OCI-LY7 (cell line): ENCODE results near the gene TRIM33. TPM values are rescaled to one million over a fixed set of nuclear protein-coding genes. Genes with fewer than 3 reads are reported as not detected.
A peak's percentile ranks its signal among the peaks of the same experiment; 100 is the strongest.

ENCODE experiments used
- BruUV-seq: library from RNA; stranded (reverse); fragments of 400-500 nt; replicated peaks from 2 replicates; lab custom pipeline; 2021; lab: Mats Ljungman, UMichigan
- CTCF ChIA-PET: fragments of 300-600 bp; sonication (Branson Sonifier 250); formaldehyde crosslinking; loops from one replicate; lab custom pipeline; 2022; ENCODE audit warnings: antibody characterized with exemption; ENCODE audit not compliant: unreplicated experiment; lab: Charles Lee
- POLR2A ChIA-PET: fragments of 300-600 bp; sonication (Branson Sonifier 250); formaldehyde crosslinking; loops from one replicate; lab custom pipeline; 2022; ENCODE audit warnings: antibody characterized with exemption; lab: Charles Lee
- DNase-seq: peaks from one replicate; pipeline ENCODE4 v3.0.0-alpha.2; 2015; ENCODE audit warnings: low spot score
- H2AFZ ChIP-seq: fragments of 200-600 bp; sonication (generic), shearing (Covaris generic); 2 replicates; pipeline ENCODE4 v1.6.1; 2014; ENCODE audit warnings: mild to moderate bottlenecking, antibody characterized with exemption, low read length, moderate library complexity
- H3K27ac ChIP-seq: fragments of 200-600 bp; sonication (generic); 2 replicates; pipeline ENCODE4 v1.5.1; 2014; ENCODE audit warnings: mixed run types, low read depth, mild to moderate bottlenecking, moderate library complexity, low read length, inconsistent platforms; ENCODE audit not compliant: poor library complexity, severe bottlenecking
- H3K36me3 ChIP-seq: fragments of 200-600 bp; sonication (generic); 2 replicates; pipeline ENCODE4 v1.6.1; 2014; ENCODE audit warnings: mild to moderate bottlenecking, antibody characterized with exemption, low read length, moderate library complexity, mixed read lengths; ENCODE audit not compliant: insufficient read depth
- H3K4me1 ChIP-seq: fragments of 200-600 bp; sonication (generic); 2 replicates; pipeline ENCODE4 v1.5.1; 2014; ENCODE audit warnings: mild to moderate bottlenecking, low read length; ENCODE audit not compliant: insufficient read depth, poor library complexity, severe bottlenecking
- H3K4me2 ChIP-seq: fragments of 200-600 bp; sonication (generic); 2 replicates; pipeline ENCODE4 v1.6.1; 2014; ENCODE audit warnings: mild to moderate bottlenecking, low read length
- H3K4me3 ChIP-seq: fragments of 200-600 bp; sonication (generic); 2 replicates; pipeline ENCODE4 v1.5.1; 2014; ENCODE audit warnings: mild to moderate bottlenecking, low read depth, low read length; ENCODE audit not compliant: poor library complexity, severe bottlenecking
- H3K79me2 ChIP-seq: fragments of 200-600 bp; sonication (generic); 2 replicates; pipeline ENCODE4 v1.6.1; 2016; ENCODE audit warnings: low read depth, mild to moderate bottlenecking, low read length, moderate library complexity, mixed read lengths; ENCODE audit not compliant: insufficient read depth
- H3K9me2 ChIP-seq: fragments of 200-600 bp; sonication (generic); 2 replicates; pipeline ENCODE4 v1.6.1; 2016; ENCODE audit warnings: mild to moderate bottlenecking, low read length, mixed read lengths; ENCODE audit not compliant: insufficient read depth
- H3K9me3 ChIP-seq: fragments of 200-600 bp; sonication (generic); 2 replicates; pipeline ENCODE4 v1.6.1; 2014; ENCODE audit warnings: mild to moderate bottlenecking, mixed run types, low read length, mixed read lengths
- H4K20me1 ChIP-seq: fragments of 200-600 bp; sonication (generic); 2 replicates; pipeline ENCODE4 v1.6.1; 2014; ENCODE audit warnings: mild to moderate bottlenecking, antibody characterized with exemption, low read length, moderate library complexity, mixed read lengths; ENCODE audit not compliant: insufficient read depth
- EZH2phosphoT487 ChIP-seq: fragments of 200-600 bp; sonication (generic); IDR thresholded peaks from 2 replicates; pipeline ENCODE4 v1.6.1; 2018; ENCODE audit warnings: low read depth, borderline replicate concordance, mild to moderate bottlenecking, mixed run types, antibody characterized with exemption, low read length, moderate library complexity, mixed read lengths
- intact Hi-C: fragments of 100-400 bp; cut with micrococcal nuclease; formaldehyde crosslinking; loops from one replicate; pipeline ENCODE4 v1.10.0; 2022; ENCODE audit not compliant: unreplicated experiment
- total RNA-seq, 2 experiments: library from RNA; depleted of rRNA in 1 of 2; stranded (reverse); fragments of >200 nt in 1 of 2; shearing (Covaris generic) in 1 of 2; gene quantifications; 2 replicates each; pipeline ENCODE4 v1.2.3, GENCODE V29; 2014 to 2022
- TF ChIP-seq, protein P1 (sequence below): fragments of 200-600 bp; sonication (generic); conservative IDR thresholded peaks from 2 replicates; pipeline ENCODE4 v1.5.1; 2014; ENCODE audit warnings: mild to moderate bottlenecking, antibody characterized with exemption, low read length, moderate library complexity, mixed read lengths

TRIM33 gene
- total RNA-seq, 2 experiments from 2014 or later, result 43.0 to 44.7 TPM

DNA sequence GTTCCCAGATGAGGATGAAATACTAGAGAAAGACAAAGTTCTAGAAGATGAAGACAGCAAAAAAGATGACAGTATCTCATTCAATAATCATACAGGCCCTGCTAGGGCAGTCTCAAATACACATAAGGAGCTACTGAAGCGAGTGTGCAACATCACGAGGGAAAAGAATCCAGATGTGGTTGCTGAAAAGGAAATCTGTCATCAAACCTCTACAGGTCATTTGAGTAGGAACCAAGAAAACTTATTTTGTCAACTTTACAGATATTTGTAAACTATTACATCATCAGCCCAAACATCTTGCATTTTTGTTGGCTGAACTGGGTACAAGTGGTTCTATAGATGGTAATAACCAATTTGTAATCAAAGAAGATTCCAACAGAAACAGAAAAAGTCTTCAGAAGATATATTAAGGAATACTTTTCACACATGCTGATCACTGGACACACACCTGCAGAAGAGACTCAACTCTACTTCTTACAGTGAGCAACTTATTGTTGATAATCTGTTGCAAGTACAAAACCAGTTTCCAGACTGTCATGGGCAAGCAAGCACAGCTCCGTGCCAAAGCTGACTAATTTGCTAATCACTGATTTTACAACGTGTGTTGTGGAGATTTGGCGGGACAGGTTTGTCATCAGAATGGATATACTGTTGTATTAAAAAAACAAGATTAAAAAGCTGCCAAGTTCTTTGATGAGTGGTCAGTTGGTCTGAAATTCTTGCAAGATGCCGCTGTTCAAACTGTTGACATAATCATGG, 42.1 kb downstream of the TRIM33 start:
- POLR2A ChIA-PET, result interaction anchor here (0.7 to 1.0 kb wide), 3 partner anchors 18 to 475 kb away, joined by 3 read pairs; no protein-coding TSS in a partner anchor
- no peak overlapping the region for H3K27ac ChIP-seq

DNA sequence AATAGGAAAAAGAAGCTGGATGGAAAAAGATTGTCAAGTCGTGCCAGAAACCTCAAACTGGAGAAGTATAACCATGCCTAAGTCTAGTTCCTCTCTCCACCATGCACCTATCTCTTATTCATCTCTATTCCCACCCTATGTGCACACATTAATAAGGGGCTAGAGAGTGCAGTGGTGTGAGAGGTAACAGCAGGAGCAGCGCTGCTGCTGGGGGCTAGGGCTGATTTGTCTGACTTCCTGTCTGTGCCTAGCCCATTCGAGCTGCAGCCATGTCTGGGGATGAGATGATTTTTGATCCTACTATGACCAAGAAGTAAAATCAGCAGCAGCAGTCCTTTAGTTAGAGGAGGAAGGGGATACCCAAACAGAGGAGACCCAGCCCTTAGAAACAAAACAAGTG, 43.0 kb downstream of the TRIM33 start:
- peak; percentile 34 for DNase-seq
- ChIA-PET CTCF (interaction anchor here (1.1 kb wide), 1 partner anchor 121 kb away, joined by 3 read pairs; no protein-coding TSS in a partner anchor), POLR2A (interaction anchor here (0.6 to 2.0 kb wide), 4 partner anchors 18 to 81 kb away, joined by 3 to 4 read pairs (median 3); no protein-coding TSS in a partner anchor)
- H3K9me3 ChIP-seq, result no peaks in the 10 kb centered on the region
- intact Hi-C loops, result no loop called here
- peaks cover 7% of the 10 kb centered on the region for H4K20me1 ChIP-seq
- no peak for TF ChIP-seq EZH2phosphoT487
- TF ChIP-seq, protein P1, sequence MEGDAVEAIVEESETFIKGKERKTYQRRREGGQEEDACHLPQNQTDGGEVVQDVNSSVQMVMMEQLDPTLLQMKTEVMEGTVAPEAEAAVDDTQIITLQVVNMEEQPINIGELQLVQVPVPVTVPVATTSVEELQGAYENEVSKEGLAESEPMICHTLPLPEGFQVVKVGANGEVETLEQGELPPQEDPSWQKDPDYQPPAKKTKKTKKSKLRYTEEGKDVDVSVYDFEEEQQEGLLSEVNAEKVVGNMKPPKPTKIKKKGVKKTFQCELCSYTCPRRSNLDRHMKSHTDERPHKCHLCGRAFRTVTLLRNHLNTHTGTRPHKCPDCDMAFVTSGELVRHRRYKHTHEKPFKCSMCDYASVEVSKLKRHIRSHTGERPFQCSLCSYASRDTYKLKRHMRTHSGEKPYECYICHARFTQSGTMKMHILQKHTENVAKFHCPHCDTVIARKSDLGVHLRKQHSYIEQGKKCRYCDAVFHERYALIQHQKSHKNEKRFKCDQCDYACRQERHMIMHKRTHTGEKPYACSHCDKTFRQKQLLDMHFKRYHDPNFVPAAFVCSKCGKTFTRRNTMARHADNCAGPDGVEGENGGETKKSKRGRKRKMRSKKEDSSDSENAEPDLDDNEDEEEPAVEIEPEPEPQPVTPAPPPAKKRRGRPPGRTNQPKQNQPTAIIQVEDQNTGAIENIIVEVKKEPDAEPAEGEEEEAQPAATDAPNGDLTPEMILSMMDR, result no peak
- H3K4me3 ChIP-seq, result no peak overlapping the region
- H3K4me2 ChIP-seq, result peak overlapping the region; percentile 50
- peaks cover 91% of the 10 kb centered on the region for H3K79me2 ChIP-seq
- H3K4me1 ChIP-seq, result peaks cover 27% of the 10 kb centered on the region
- H3K27ac ChIP-seq, result peak overlapping the region; percentile 20
- no peaks in the 10 kb centered on the region for H3K9me2 ChIP-seq
- no TSS peak for BruUV-seq
- peaks cover 33% of the 10 kb centered on the region for H3K36me3 ChIP-seq
- H2AFZ ChIP-seq, result no peak overlapping the region

More for the DNA sequence above, 42.1 kb downstream of the TRIM33 start:
- no peak for TF ChIP-seq EZH2phosphoT487
- TF ChIP-seq, protein P1, result no peak
- Histone ChIP-seq H3K36me3 (peaks cover 25% of the 10 kb centered on the region), H4K20me1 (peaks cover 7% of the 10 kb centered on the region), H3K9me3 (no peaks in the 10 kb centered on the region), H3K4me1 (peaks cover 27% of the 10 kb centered on the region), H2AFZ (no peak overlapping the region), H3K4me2 (0 out of 2 replicates have a peak overlapping the region, but pooled peaks have one; percentile 50), H3K4me3 (no peak overlapping the region), H3K79me2 (peaks cover 98% of the 10 kb centered on the region), H3K9me2 (no peaks in the 10 kb centered on the region)
- no TSS peak for BruUV-seq
- CTCF ChIA-PET, result no interaction called here
- DNase-seq, result no peak
- intact Hi-C loops, result no loop called here

- H3K36me3 ChIP-seq, result peaks cover 39% of the 10 kb centered on the region
- peak overlapping the region; percentile 20 for H3K27ac ChIP-seq
- H2AFZ ChIP-seq, result no peak overlapping the region
- CTCF ChIA-PET, result interaction anchor here (1.1 kb wide), 1 partner anchor 120 kb away, joined by 3 read pairs; no protein-coding TSS in a partner anchor
- H3K79me2 ChIP-seq, result peaks cover 88% of the 10 kb centered on the region
- POLR2A ChIA-PET, result interaction anchor here (1.4 to 2.0 kb wide), 2 partner anchors 19 to 36 kb away, joined by 3 to 4 read pairs; no protein-coding TSS in a partner anchor
- TF ChIP-seq, protein P1, result no peak
- TF ChIP-seq EZH2phosphoT487, result no peak
- H3K4me2 ChIP-seq, result peak overlapping the region; percentile 50
- H3K9me3 ChIP-seq, result no peaks in the 10 kb centered on the region
- no peak overlapping the region for H3K4me3 ChIP-seq
- H3K9me2 ChIP-seq, result no peaks in the 10 kb centered on the region
- intact Hi-C loops, result no loop called here
- peak; percentile 29 for DNase-seq
- peaks cover 7% of the 10 kb centered on the region for H4K20me1 ChIP-seq
- no TSS peak for BruUV-seq
- H3K4me1 ChIP-seq, result peaks cover 27% of the 10 kb centered on the region
Measured at GRCh38 chr1:114467491-114467890, 43.5 kb downstream of the TRIM33 start.
